Naive thymus-derived CD4-positive, alpha-beta T cell (primary cell): ENCODE results near the gene TYMS. TPM values are rescaled to one million over a fixed set of nuclear protein-coding genes. Genes with fewer than 3 reads are reported as not detected.

Experiments
- ATAC-seq: fragments of 150-1000 bp; cut with Tn5 transposase; 2 replicates; pipeline ENCODE4 v1.10.0; 2021; ENCODE audit warnings: mild to moderate bottlenecking, moderate library complexity
- CTCF ChIA-PET: fragments of 350-600 bp; sonication (Branson Sonifier 250); formaldehyde crosslinking; loops from one replicate; lab custom pipeline; 2021; ENCODE audit warnings: antibody characterized with exemption; lab: Charles Lee
- POLR2A ChIA-PET: fragments of 350-600 bp; sonication (Branson Sonifier 250); formaldehyde crosslinking; loops from one replicate; lab custom pipeline; 2021; ENCODE audit warnings: antibody characterized with exemption, inconsistent platforms; lab: Charles Lee
- DNase-seq, 9 donors: peaks; one replicate each; pipeline versions ENCODE4 v3.0.0 to v3.0.0-alpha.2; 2020 to 2022; ENCODE audit warnings: mixed read lengths in 1 of 9
- H3K27ac ChIP-seq: one replicate; pipeline ENCODE4 v1.7.0; 2013; ENCODE audit warnings: mild to moderate bottlenecking, low read depth, low read length, moderate library complexity
- H3K27me3 ChIP-seq, 2 donors: one replicate each; pipeline ENCODE4 v1.7.0; 2013; ENCODE audit warnings: low read length in 2 of 2, mild to moderate bottlenecking in 2 of 2, moderate library complexity in 2 of 2; ENCODE audit not compliant: control insufficient read depth in 2 of 2, insufficient read depth in 2 of 2
- H3K36me3 ChIP-seq, 3 experiments: 1 replicate in 2 of 3; 2 replicates in 1 of 3; pipeline ENCODE4 v1.7.0; 2013; ENCODE audit warnings: low read length in 3 of 3, mild to moderate bottlenecking in 3 of 3, moderate library complexity in 1 of 3; ENCODE audit not compliant: insufficient read depth in 3 of 3, control insufficient read depth in 2 of 3
- H3K4me1 ChIP-seq, 2 donors: one replicate each; pipeline ENCODE4 v1.7.0; 2013; ENCODE audit warnings: low read length in 2 of 2, mild to moderate bottlenecking in 2 of 2, moderate library complexity in 1 of 2; ENCODE audit not compliant: control insufficient read depth in 2 of 2, insufficient read depth in 2 of 2
- H3K4me3 ChIP-seq: 2 replicates; pipeline ENCODE4 v1.7.0; 2013; ENCODE audit warnings: mild to moderate bottlenecking, low read length
- H3K9me3 ChIP-seq, 3 experiments: 1 replicate in 2 of 3; 2 replicates in 1 of 3; pipeline ENCODE4 v1.7.0; 2013; ENCODE audit warnings: low read length in 3 of 3; ENCODE audit not compliant: control insufficient read depth in 2 of 3
- H3K27ac Mint-ChIP-seq, 9 donors: one replicate each; pipeline ENCODE4 v1.8.0; 2020 to 2022; ENCODE audit warnings: mixed read lengths in 9 of 9, mild to moderate bottlenecking in 8 of 9, moderate library complexity in 5 of 9, inconsistent platforms in 2 of 9
- H3K27me3 Mint-ChIP-seq, 5 donors: one replicate each; pipeline ENCODE4 v1.8.0; 2021 to 2022; ENCODE audit warnings: mixed read lengths in 5 of 5, mild to moderate bottlenecking in 1 of 5
- H3K36me3 Mint-ChIP-seq, 5 donors: one replicate each; pipeline ENCODE4 v1.8.0; 2020 to 2022; ENCODE audit warnings: mixed read lengths in 5 of 5, mild to moderate bottlenecking in 3 of 5, inconsistent platforms in 1 of 5
- H3K4me1 Mint-ChIP-seq, 7 donors: one replicate each; pipeline ENCODE4 v1.8.0; 2020 to 2022; ENCODE audit warnings: mixed read lengths in 7 of 7, mild to moderate bottlenecking in 3 of 7, inconsistent platforms in 1 of 7
- H3K4me3 Mint-ChIP-seq, 10 donors: one replicate each; pipeline ENCODE4 v1.8.0; 2020 to 2022; ENCODE audit warnings: mild to moderate bottlenecking in 10 of 10, mixed read lengths in 10 of 10, moderate library complexity in 6 of 10, inconsistent platforms in 2 of 10
- H3K9me3 Mint-ChIP-seq, 11 donors: one replicate each; pipeline ENCODE4 v1.8.0; 2020 to 2022; ENCODE audit warnings: mixed read lengths in 11 of 11, mild to moderate bottlenecking in 4 of 11, inconsistent platforms in 1 of 11, moderate library complexity in 1 of 11
- intact Hi-C, 2 donors: fragments of 100-400 bp; cut with micrococcal nuclease; formaldehyde crosslinking; loops; one replicate each; pipeline ENCODE4 v1.15.1; 2023
- polyA plus RNA-seq, 2 donors: library from polyadenylated mRNA; unstranded; fragments of 300-500 nt; fragmentation: Illumina TruSeq; gene quantifications; one replicate each; pipeline ENCODE4 v1.2.3, GENCODE V29; 2021
- total RNA-seq, 6 experiments: library from RNA in 5 of 6; stranded (reverse) in 5 of 6; gene quantifications; 1 replicate in 5 of 6; 2 replicates in 1 of 6; pipeline ENCODE4 v1.2.3 and lab custom pipeline; 2021 to 2026

The TYMS gene
- total and polyA plus RNA-seq, 7 experiments from 2014 or later = 0.85 to 241 (median 2.0) TPM; not detected in 4

- ATAC-seq = no peak
- no peaks in the 10 kb centered on the region for H3K9me3 ChIP-seq
- no peak overlapping the region for H3K27ac ChIP-seq
- Mint-ChIP-seq H3K36me3 (peaks cover 0 to 3% (median 0%) of the 10 kb centered on the region in 5 donors), H3K27me3 (no peaks in the 10 kb centered on the region), H3K4me1 (peaks cover 5 to 17% (median 11%) of the 10 kb centered on the region in 7 donors), H3K9me3 (peaks cover 0 to 9% (median 0%) of the 10 kb centered on the region in 11 donors), H3K27ac (peak overlapping the region in 2 of 9 donors; percentile 2 to 43), H3K4me3 (no peak overlapping the region)
- no peaks in the 10 kb centered on the region for H3K27me3 ChIP-seq
- DNase-seq = no peak
- H3K36me3 ChIP-seq = no peaks in the 10 kb centered on the region
- intact Hi-C loops = loop anchor here in 1 of 2 donors (10.0 kb wide), 1 partner anchor 1859 kb away; the partner anchor contains the start of genes METTL4 and NDC80
- H3K4me1 ChIP-seq = peaks cover 2 to 7% of the 10 kb centered on the region in 2 donors
- POLR2A ChIA-PET = no interaction called here
- H3K4me3 ChIP-seq = no peak overlapping the region
- CTCF ChIA-PET = interaction anchor here (0.6 to 2.0 kb wide), 4 partner anchors 8 to 124 kb away, joined by 3 to 7 read pairs (median 4); no protein-coding TSS in a partner anchor
Observed at GRCh38 chr18:715626-716025, 58.2 kb downstream of the TYMS start.

- Histone ChIP-seq H3K27ac (no peak overlapping the region), H3K4me3 (no peak overlapping the region), H3K9me3 (no peaks in the 10 kb centered on the region), H3K36me3 (no peaks in the 10 kb centered on the region), H3K27me3 (no peaks in the 10 kb centered on the region), H3K4me1 (no peaks in the 10 kb centered on the region)
- Mint-ChIP-seq H3K4me3 (no peak overlapping the region), H3K27me3 (no peaks in the 10 kb centered on the region), H3K36me3 (peaks cover 0 to 2% (median 1%) of the 10 kb centered on the region in 5 donors), H3K9me3 (peaks cover 0 to 9% (median 0%) of the 10 kb centered on the region in 11 donors), H3K4me1 (peaks cover 0 to 8% (median 0%) of the 10 kb centered on the region in 7 donors), H3K27ac (no peak overlapping the region)
- ChIA-PET POLR2A (no interaction called here), CTCF (no interaction called here)
- ATAC-seq (no peak), DNase-seq (no peak)
- intact Hi-C loops = loop anchor here in 1 of 2 donors (10.0 kb wide), 1 partner anchor 1858 kb away; the partner anchor contains the start of genes METTL4 and NDC80
Observed at GRCh38 chr18:717003-717402, 59.5 kb downstream of the TYMS start.

Other genes starting within 250 kb of the TYMS start
- gene COLEC12, start 157.0 kb upstream of the TYMS start, total RNA-seq = under 1 TPM in 3 of 5 experiments, not detected in 2; 0.12 to 0.35 (median 0.19) TPM
- gene COLEC12, start 157.0 kb upstream of the TYMS start, polyA plus RNA-seq = not detected
- gene CETN1, start 77.3 kb upstream of the TYMS start, total RNA-seq = not detected
- gene CETN1, start 77.3 kb upstream of the TYMS start, polyA plus RNA-seq = not detected
- gene CLUL1, start 60.7 kb upstream of the TYMS start, total RNA-seq = under 1 TPM in 1 of 5 experiments, not detected in 4; 0.19 TPM
- under 1 TPM; 0.26 to 0.52 TPM for gene CLUL1, start 60.7 kb upstream of the TYMS start, polyA plus RNA-seq
- 100 to 1,000 TPM in 2 of 5 experiments, 10 to 100 TPM in 3; 80.1 to 137 (median 90.0) TPM for gene ENOSF1, start 55.0 kb downstream of the TYMS start, total RNA-seq
- gene ENOSF1, start 55.0 kb downstream of the TYMS start, polyA plus RNA-seq = 10 to 100 TPM; 12.2 to 16.5 TPM
- gene YES1, start 154.6 kb downstream of the TYMS start, total RNA-seq = 10 to 100 TPM; 14.2 to 15.8 (median 14.8) TPM
- gene YES1, start 154.6 kb downstream of the TYMS start, polyA plus RNA-seq = 1 to 10 TPM in 1 of 2 donors, under 1 TPM in 1; 0.66 to 4.1 TPM
- gene ADCYAP1, start 247.2 kb downstream of the TYMS start, total RNA-seq = under 1 TPM in 2 of 5 experiments, not detected in 3; 0.34 TPM
- gene ADCYAP1, start 247.2 kb downstream of the TYMS start, polyA plus RNA-seq = not detected